ENCODE results near the gene CSRP3. TPM values are rescaled to one million over a fixed set of nuclear protein-coding genes. Genes with fewer than 3 reads are reported as not detected.
"Not testable (repeated sequence)": the region's sequence is repeated elsewhere in the genome, so short reads cannot be mapped to it uniquely, and the experiment has no call there.

Gene CSRP3
- total RNA-seq, 2 experiments from 2014 or later = not detected

- peaks cover 63% of the 10 kb centered on the region for H3K36me3 Mint-ChIP-seq (ENCODE audit: low read depth)
- H3K9me3 Mint-ChIP-seq = no peaks in the 10 kb centered on the region
- H3K27me3 Mint-ChIP-seq = no peaks in the 10 kb centered on the region
- no peak overlapping the region for H3K4me3 Mint-ChIP-seq
- no peak for DNase-seq
- ChIA-PET CTCF (no interaction called here), POLR2A (no interaction called here)
- no peak overlapping the region for H3K27ac Mint-ChIP-seq
- H3K4me1 Mint-ChIP-seq = peaks cover 16% of the 10 kb centered on the region
Observed at GRCh38 chr11:19164881-19165280, 36.9 kb downstream of the CSRP3 start.

GRCh38 chr11:19164230-19164855, 37.4 kb downstream of the CSRP3 start:
- Mint-ChIP-seq H3K36me3 (ENCODE audit: low read depth) (peaks cover 61% of the 10 kb centered on the region), H3K4me3 (no peak overlapping the region), H3K27me3 (no peaks in the 10 kb centered on the region), H3K9me3 (no peaks in the 10 kb centered on the region), H3K4me1 (peaks cover 16% of the 10 kb centered on the region), H3K27ac (no peak overlapping the region)
- DNase-seq = no peak
- ChIA-PET POLR2A (no interaction called here), CTCF (no interaction called here)

GRCh38 chr11:19163617-19164016, 38.2 kb downstream of the CSRP3 start:
- H3K9me3 Mint-ChIP-seq = no peaks in the 10 kb centered on the region
- H3K27ac Mint-ChIP-seq = no peak overlapping the region
- no peaks in the 10 kb centered on the region for H3K27me3 Mint-ChIP-seq
- peaks cover 16% of the 10 kb centered on the region for H3K4me1 Mint-ChIP-seq
- no peak for DNase-seq
- no peak overlapping the region for H3K4me3 Mint-ChIP-seq
- ChIA-PET CTCF (no interaction called here), POLR2A (no interaction called here)
- H3K36me3 Mint-ChIP-seq (ENCODE audit: low read depth) = peaks cover 61% of the 10 kb centered on the region

GRCh38 chr11:19162951-19163505, 38.8 kb downstream of the CSRP3 start:
- H3K4me1 Mint-ChIP-seq = peaks cover 16% of the 10 kb centered on the region
- ChIA-PET CTCF (no interaction called here), POLR2A (no interaction called here)
- no peak overlapping the region for H3K27ac Mint-ChIP-seq
- H3K9me3 Mint-ChIP-seq = no peaks in the 10 kb centered on the region
- H3K27me3 Mint-ChIP-seq = no peaks in the 10 kb centered on the region
- no peak overlapping the region for H3K4me3 Mint-ChIP-seq
- no peak for DNase-seq
- H3K36me3 Mint-ChIP-seq (ENCODE audit: low read depth) = peaks cover 58% of the 10 kb centered on the region

GRCh38 chr11:19161651-19162050, 40.1 kb downstream of the CSRP3 start:
- Mint-ChIP-seq H3K4me3 (no peak overlapping the region), H3K4me1 (peaks cover 16% of the 10 kb centered on the region), H3K36me3 (ENCODE audit: low read depth) (peaks cover 57% of the 10 kb centered on the region), H3K27me3 (no peaks in the 10 kb centered on the region), H3K9me3 (no peaks in the 10 kb centered on the region), H3K27ac (no peak overlapping the region)
- ChIA-PET CTCF (no interaction called here), POLR2A (no interaction called here)
- DNase-seq = no peak

GRCh38 chr11:19160847-19161246, 40.9 kb downstream of the CSRP3 start:
- Mint-ChIP-seq H3K4me1 (peaks cover 16% of the 10 kb centered on the region), H3K36me3 (ENCODE audit: low read depth) (peaks cover 55% of the 10 kb centered on the region), H3K4me3 (no peak overlapping the region), H3K9me3 (no peaks in the 10 kb centered on the region), H3K27me3 (no peaks in the 10 kb centered on the region), H3K27ac (no peak overlapping the region)
- ChIA-PET POLR2A (no interaction called here), CTCF (no interaction called here)
- no peak for DNase-seq

- Mint-ChIP-seq H3K27me3 (no peaks in the 10 kb centered on the region), H3K9me3 (no peaks in the 10 kb centered on the region), H3K4me3 (no peak overlapping the region), H3K36me3 (ENCODE audit: low read depth) (peaks cover 55% of the 10 kb centered on the region), H3K27ac (no peak overlapping the region), H3K4me1 (no peaks in the 10 kb centered on the region)
- no peak for DNase-seq
- ChIA-PET POLR2A (no interaction called here), CTCF (no interaction called here)
Observed at GRCh38 chr11:19156892-19157291, 44.9 kb downstream of the CSRP3 start.

- Mint-ChIP-seq H3K36me3 (ENCODE audit: low read depth) (peaks cover 16% of the 10 kb centered on the region), H3K27ac (no peak overlapping the region), H3K4me3 (no peak overlapping the region), H3K9me3 (no peaks in the 10 kb centered on the region), H3K4me1 (no peaks in the 10 kb centered on the region), H3K27me3 (no peaks in the 10 kb centered on the region)
- no peak for DNase-seq
- CTCF ChIA-PET = no interaction called here
- POLR2A ChIA-PET = no interaction called here
Observed at GRCh38 chr11:19145319-19145718, 56.5 kb downstream of the CSRP3 start.

- Mint-ChIP-seq H3K9me3 (peaks cover 25% of the 10 kb centered on the region), H3K36me3 (ENCODE audit: low read depth) (peaks cover 25% of the 10 kb centered on the region)
- DNase-seq, CTCF ChIA-PET, H3K4me1 Mint-ChIP-seq, H3K4me3 Mint-ChIP-seq, H3K27me3 Mint-ChIP-seq, H3K27ac Mint-ChIP-seq, POLR2A ChIA-PET: not testable (repeated sequence)
Observed at GRCh38 chr11:19136884-19137283, 64.9 kb downstream of the CSRP3 start.

- ChIA-PET POLR2A (no interaction called here), CTCF (no interaction called here)
- no peaks in the 10 kb centered on the region for H3K27me3 Mint-ChIP-seq
- no peak overlapping the region for H3K27ac Mint-ChIP-seq
- peaks cover 27% of the 10 kb centered on the region for H3K9me3 Mint-ChIP-seq
- no peak for DNase-seq
- no peak overlapping the region for H3K4me3 Mint-ChIP-seq
- H3K4me1 Mint-ChIP-seq = no peaks in the 10 kb centered on the region
- H3K36me3 Mint-ChIP-seq (ENCODE audit: low read depth) = peaks cover 45% of the 10 kb centered on the region
Observed at GRCh38 chr11:19134004-19134403, 67.8 kb downstream of the CSRP3 start.

Other genes with a start within 250 kb of the CSRP3 start
- not detected for gene MRGPRX2, start 141.3 kb downstream of the CSRP3 start, total RNA-seq
- gene ZDHHC13, start 84.8 kb downstream of the CSRP3 start, total RNA-seq = 10 to 100 TPM; 25.1 to 27.7 TPM
- gene E2F8, start 39.0 kb upstream of the CSRP3 start, total RNA-seq = 10 to 100 TPM; 53.3 to 59.7 TPM